NCI-H2227 (cell line): ENCODE measurements around the gene CDYL.

Source experiments
- DNase-seq: peaks from one replicate; lab custom pipeline; 2025; ENCODE audit not compliant: unreplicated experiment; lab: John Stamatoyannopoulos, UW

CDYL gene

DNA sequence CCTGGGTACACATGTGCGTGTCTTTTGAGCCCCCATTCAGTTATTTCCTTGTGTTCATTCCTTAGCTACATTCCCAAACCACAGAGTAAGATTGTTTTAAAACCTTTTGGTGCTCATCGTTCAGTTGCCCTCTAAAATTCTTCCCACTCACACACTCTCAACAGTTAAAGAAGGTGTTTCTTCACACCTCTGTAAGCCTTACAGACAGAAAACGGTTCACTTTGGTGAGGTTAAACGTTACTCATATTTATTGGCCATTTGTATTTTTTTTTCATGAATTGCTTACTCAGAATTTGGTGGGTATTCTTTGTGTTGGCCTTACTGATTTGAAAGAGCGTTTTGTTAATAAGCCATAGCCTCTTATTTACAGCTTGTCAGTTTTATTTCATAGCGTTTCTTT is 97.7 kb downstream of the CDYL start:
- no peak for DNase-seq

DNA sequence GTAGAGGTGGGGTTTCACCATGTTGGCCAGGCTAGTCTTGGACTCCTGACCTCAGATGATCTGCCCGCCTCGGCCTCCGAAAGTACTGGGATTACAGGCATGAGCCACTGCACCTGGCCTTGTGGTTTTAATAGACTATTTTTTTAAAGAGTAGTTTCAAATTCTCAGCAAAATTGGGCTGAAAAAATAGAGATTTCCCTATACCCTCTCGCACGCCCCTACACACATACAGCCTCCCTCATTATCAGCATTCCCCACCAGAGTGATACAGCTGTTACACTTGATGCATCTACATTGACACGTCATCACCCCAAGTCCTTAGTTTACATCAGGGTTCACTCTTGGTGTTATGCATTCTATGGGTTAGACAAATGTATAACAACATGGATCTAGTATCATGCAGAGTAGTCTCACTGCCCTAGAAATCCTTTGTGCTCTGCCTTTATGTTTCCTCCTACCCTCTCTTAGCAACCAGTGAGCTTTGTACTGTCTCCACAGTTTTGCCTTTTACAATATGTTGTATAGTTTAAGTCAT is 103.6 kb downstream of the CDYL start:
- no peak for DNase-seq

DNA sequence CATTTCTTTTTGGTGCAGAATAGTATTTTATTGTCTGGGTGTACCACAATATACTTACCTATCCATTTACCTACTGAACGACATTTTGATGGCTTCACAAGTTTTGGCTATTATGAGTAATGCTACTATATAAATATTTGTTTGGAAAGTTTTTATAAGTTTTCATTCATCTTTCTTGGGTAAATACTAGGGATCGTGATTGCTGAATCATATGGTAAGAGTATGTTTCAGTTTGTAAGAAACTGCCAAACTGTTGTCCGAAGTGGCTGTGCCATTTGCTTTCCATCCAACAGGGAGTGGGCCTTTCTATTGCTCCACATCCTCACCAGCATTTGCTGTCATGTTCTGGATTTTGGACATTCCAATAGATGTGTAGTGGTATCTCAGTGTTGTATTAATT is 104.2 kb downstream of the CDYL start:
- no peak for DNase-seq

DNA sequence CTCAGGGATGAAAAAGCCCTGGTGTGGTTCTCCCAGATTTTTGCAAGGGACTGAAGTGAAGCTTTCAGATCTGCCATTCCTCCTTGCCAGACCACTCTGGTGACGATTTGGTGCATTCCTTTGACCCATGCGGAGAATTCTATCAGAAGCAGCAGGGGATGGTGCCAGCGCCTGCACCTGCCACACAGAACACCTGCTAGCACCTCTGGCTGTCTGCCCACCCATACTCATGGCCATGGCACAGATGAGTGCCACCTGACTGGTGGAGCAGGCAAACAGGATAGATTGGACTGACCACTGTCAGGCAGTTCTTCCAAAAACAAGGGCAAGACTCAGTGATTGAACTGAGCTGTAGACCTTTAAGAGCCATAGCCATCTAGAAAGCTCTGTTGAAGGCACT is 107.1 kb downstream of the CDYL start:
- DNase-seq: no peak

DNA sequence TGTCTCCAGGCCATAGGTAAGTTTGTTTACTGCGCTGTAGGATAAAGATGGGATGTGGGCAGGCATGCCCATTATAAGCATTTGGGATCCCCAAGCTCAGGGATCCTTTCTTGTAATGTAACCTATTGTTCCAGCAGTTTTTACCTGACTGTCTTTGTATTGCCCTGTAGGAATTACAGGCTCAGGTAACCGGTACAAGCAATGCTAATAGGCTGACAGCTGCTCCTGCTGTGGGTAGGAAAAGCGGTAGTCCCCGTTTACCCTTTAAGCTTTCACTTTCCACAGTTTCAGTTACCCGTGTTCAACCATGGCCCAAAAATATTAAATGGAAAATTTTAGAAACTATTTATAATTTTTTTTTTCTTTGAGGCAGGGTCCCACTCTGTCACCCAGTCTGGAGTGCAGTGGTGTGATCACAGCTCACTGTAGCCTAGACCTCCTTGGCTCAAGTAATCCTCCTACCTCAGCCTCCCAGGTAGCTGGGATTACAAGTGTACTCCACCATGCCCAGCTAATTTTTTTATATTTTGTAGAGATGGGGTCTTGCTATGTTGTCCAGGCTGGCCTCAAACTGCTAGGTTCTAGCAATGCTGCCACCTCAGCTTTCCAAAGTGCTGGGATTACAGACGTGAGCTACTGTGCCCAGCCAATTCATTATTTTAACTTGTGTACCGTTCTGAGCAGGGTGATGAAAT is 108.6 kb downstream of the CDYL start:
- DNase-seq: no peak

DNA sequence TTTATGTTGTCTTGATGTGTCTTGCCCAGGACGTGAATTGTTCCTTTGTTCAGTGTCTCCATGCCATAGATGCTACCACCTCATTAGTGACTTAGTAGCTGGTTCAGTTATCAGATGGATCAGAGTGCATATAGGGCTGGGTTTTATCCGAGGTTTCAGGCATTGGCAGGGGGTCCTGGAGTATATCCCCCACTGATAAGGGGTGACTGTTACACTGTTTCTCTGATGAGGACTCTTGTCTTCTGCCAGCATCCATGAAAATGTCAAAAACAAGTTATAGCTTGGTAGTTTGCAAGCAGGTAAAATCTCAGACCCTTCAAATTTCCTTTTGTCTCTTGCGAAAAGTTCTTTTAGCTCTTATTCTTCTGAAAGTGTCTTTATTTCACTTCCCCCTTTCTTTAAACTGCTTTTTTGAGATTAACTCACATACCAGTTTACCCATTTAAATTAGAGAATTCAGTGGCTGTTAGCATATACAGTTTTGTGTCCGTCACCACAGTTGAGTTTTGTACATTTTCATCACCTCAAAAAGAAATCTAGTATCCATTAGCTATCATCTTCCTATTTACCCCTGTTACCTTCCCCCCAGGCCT is 109.2 kb downstream of the CDYL start:
- no peak for DNase-seq

DNA sequence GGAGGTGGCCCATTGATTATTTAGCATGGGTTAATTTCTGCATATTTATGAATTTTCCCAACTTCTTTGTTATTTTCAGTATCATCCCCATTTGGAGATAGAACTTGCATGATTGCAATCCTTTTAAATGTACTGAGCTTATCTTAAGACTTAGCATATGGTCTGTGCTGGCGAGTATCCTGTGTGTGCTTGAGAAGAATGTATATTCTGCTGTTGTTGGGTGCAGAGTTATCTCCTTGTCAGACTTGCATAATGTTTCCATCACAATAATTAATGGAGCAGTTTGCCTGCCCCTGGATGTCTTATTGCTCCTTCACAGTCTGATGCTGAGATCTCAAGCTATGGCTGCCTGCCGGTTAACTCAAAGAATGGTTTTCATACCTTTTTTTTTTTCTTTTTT is 112.6 kb downstream of the CDYL start:
- no peak for DNase-seq

DNA sequence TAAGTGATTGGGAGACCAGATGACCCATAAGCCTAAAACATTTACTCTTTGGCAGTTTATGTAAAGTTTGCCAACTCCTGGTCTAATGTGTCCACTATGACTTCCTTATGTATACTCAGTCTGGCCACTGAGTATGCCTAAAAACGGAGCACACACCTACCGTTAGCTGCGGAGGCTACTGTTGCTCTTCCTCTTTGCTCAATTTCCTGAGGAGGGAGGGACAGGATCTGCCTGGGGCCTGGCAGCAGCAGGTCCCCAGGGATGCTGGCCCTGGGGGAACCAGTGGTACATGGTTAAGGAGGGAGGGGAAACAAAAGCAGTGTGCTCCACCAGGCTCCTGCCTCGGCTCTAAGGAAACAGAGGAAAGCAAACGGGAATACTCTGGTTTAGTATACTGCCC is 113.5 kb downstream of the CDYL start:
- no peak for DNase-seq

DNA sequence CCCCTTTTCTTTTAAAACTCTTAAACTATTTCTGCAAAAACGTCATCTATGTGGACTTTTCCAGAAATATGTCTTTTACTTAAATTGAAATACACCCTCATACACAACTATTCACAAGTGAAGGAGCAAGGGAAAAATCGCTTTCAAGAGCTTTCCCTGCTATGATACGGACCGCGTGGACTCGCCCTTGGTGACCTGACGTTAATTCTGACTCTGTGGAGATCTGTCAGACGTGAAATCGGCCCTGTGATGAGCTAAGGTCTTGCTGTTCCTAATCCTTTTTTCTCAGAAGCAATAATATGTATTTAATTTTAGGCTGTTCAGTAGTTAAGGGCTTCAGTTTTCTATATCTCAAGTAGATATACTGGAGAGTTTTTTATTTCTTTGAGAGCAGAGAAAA is 114.0 kb downstream of the CDYL start:
- DNase-seq: no peak

DNA sequence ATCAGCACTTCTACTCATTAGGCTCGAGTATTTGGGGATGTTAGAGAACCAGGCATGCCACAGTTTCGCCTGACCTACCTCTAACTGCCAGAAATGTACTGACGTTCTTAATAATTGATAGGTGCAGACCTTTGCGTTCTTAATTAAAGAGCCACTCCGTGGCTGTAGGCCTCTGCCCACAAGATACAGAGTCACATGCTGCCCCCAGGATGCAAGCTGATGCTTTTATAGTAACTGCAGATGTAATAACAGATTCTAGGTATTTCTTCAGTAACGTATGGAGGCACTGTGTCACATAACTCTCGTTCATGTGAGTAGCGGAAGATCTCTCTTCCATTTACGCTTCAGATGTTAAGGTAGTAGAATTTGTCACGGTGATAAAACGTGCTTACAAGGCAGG is 114.4 kb downstream of the CDYL start:
- DNase-seq: no peak

DNA sequence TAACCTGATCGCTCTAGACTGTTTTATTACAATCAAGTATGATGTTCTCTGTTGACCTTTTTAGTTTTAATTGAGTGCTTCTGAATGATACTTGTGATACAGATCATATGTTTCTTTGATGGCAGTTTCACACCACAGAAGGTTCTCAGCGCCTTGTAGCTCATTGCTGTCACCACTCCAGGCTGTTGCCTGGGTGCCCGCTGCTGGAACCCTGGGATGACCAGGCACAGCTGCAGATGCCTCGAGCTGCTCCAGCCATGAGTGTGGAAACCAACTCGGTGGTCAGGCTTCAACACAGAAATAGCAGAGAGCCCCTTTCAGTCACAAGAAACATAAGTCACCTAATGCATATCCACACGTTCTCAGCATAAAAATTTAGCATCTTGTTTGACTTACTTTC is 114.9 kb downstream of the CDYL start:
- DNase-seq: no peak

DNA sequence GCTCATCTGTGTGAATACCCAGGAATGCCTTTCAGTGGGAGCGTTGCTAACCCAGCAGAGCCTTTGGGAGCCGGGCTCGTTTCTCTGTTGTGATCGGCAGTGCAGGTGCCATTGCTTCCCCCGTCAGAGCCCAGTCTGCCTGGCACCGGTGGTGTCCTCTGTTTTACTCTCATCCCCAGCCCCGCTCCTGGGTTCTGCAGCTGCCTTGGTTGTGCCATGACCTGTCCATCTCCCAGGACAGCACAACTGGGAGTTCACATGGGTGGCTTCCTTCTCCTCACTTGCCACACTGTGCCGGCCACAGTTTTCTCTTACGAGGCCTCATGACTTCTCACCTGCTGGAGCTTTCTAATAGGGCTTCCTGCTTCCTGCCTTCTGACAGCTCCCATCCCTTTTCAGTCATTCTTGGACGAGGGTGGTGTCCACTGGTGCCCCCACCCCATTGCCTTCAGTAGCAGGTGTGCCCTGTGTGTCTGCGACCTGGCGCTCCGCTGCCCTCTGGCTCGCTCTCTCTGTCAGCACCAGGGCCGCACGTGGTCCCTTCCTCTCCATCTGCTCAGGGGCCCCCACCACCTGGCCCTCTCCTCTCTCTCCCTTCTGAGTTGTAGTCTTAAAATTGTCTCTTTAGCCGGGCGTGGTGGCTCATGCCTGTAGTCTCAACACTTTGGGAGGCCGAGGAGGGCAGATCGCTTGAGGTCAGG is 116.7 kb downstream of the CDYL start:
- DNase-seq: no peak

DNA sequence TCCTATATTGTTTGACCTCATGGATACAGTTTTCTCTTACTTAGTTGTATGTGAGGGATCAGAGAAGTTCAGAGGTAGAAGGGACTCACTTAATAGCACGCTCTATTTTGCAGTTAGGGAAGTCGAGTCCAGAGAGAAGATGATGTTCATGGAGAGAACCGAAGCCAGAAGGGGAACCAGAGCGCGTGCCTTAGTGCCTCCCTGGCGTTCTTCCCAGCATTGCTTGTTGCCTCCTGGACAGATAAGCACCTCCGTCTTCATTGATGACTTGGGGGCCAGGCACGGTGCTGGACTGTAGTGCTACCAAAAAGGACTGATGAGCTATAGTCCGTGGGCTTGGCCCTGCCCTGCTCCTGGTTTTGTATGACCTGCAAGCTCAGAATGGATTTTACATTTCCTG is 117.8 kb downstream of the CDYL start:
- no peak for DNase-seq

DNA sequence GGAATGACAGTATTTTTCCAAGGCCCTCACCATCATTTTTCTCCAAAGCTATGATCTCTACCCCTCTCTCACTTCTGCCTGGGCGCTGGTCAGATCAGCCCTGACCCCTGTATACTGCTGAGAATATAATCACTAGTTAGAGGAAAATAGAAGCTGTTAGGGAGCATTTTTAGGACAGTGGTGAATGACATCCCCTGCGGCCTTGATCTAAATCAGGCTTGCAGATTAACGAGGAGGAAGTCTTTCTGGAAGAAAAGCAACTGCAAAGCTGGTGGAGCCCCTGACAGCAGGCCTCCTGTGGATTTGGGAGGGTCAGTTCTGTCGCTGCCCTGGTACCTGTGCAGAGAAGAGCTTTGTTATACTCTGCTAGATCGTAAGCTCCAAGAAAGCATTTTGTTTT is 119.8 kb downstream of the CDYL start:
- DNase-seq: peak; percentile 33

DNA sequence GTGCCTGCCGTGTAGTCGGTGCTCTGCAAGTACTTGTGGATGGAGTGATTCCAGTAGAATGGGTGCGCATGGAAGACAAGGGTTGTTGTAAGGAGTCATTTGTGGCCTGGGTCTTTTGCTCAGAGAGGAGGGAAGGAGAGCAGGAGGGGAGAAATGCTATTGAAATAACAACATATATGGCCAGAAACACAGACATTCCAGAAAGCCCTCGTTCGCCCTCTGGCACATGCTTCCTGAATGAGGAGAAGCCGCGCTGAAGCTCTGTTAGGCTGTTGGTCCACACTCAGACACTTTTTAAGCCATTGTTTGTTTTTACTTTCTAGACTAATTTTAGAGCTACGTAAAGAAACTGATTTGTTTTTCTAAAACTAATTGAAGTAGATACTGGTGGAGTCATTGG is 120.2 kb downstream of the CDYL start:
- DNase-seq: no peak

DNA sequence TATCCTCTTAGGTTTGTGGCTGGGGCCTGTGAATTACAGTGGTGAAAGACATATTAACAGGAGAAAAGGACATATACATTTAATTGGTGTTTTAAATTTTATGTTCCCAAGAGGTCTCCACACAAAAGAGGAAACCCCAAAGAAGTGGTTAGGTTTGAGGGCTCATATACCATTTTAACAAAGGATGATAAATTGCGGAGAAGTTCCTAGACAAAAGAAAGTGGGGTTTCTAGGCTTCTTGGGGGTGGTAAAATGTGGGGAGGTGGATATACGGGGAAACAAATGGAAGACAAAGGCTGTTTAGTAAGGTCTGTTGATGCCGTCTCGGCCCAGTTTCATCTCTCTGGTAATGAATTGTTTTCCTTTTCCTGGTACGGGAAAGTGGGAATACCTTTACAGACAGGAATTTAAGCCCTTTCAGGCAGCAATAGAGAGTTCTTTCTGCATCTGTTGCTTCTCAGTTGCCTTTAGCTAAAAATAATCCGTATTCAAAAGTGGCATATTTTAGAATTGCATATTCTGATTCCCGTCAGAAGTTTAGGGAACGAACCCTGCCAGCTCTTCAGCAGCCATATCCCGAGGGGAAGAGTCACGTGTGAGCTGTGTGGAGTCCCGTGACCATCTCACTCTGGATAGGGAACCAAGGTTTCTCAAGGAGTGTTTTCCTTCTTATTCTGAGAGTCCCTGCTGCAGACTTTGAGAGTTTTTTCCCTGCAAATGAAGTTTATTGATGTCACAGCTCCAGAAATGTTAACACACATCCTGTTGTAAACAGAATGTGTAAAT is 123.2 kb downstream of the CDYL start:
- DNase-seq: no peak

DNA sequence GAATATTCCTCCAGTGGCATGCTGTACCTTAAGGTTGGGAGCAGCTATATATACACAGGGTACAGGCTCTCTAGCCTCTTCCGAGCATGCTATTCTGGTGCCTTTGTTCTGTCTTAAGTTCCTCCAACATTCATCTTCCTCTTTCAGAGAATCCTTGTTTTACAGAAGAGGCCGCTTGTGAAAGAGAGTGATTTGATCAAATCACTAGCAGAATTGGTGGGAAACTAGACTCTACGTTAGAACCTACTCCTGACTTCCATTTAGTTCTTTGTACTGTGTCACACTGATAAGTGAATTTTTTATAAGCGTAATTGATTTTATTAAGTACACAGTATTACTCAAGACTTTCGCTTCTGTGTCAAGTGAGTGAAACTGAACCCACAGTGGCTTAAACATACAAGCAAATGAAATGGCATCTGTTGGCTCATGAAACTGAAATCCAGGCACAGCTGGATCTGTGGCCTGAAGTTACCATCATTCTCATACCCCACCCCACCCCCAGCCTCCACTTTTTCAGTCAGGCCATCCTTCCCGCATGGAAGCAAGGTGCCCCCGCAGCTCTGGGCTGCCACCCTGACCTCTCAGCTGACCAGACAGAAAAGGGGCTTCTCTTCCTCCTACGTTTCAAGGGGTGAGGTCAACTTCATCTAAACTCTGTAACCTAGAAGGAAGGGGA is 125.3 kb downstream of the CDYL start:
- no peak for DNase-seq

DNA sequence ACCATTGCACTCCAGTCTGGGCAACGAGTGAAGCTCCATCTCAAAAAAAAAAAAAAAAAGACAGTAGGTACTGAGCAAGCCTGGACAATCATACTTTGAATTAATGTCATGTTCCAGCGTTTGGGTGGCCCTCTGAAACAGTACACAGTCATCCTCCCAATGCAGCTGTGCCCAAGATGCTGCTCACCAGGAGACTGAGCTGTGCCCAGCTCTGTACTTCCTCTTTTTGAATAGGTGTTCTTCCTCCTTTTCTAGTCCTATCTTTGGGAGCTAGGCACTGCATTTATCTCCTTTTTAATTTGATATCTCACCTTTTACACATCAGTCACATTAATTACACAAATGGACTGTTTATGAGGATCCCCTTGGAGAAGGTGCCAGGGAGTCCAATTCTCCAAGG is 126.2 kb downstream of the CDYL start:
- DNase-seq: no peak

DNA sequence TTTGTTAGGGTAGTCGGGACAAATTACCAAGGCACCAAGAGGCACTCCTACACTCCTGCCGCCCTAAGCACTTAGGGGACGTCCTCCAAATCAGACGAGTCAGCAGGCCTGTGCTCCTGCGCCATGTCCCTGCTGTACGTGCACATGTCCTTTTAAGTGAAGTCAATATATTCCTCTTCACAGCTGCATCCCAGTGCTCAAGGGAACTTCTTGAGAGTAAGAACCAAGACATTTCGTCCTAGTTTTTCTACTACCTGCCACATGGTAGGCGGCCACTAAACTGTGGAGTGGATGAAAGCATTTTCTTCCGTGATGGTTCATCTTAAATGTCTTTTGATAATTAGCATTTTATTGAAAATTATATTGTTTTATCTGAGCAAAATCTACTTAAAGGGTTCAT is 126.9 kb downstream of the CDYL start:
- no peak for DNase-seq

DNA sequence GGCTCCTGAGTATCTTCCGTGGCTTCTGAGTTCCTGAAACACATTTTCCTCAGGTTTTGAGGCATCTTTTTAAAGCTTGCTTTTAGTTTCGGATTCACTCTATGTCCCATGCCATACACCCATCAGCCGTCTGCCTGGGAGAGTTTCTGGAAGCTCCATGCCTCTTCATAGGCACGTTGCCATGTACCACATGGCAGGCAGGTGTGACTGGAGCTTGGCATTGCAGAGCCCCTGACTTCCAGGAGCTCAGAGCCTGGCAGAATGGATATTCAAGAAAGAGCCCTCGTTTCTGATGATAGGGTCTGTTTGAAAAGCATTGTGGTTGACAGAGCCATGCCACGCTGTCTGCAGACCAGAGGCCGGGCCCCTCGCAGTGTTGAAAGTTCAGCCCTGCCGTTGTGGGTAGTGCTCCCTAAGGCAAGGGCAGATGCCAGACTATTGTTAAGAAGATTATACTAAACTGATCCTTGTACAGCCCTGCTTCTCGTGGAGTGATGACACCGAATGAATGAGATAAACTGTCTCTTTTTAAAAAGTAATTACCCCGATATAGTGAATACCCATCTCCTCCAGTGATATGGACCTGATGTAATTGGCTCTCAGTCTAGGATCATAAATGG is 127.7 kb downstream of the CDYL start:
- no peak for DNase-seq
